Stimulated activated CD8-positive, alpha-beta memory T cell treated with anti-CD3 and anti-CD28 coated beads, Interleukin-7, amount 100 ng/mL, for 48 hours (primary cell): ENCODE results near the gene ATAD2B.

Source experiments
- DNase-seq, 2 donors: peaks; one replicate each; pipeline ENCODE4 v3.0.0-alpha.2; 2020; ENCODE audit warnings: low read depth in 1 of 2; ENCODE audit errors: extremely low read depth in 1 of 2

Gene ATAD2B

DNA sequence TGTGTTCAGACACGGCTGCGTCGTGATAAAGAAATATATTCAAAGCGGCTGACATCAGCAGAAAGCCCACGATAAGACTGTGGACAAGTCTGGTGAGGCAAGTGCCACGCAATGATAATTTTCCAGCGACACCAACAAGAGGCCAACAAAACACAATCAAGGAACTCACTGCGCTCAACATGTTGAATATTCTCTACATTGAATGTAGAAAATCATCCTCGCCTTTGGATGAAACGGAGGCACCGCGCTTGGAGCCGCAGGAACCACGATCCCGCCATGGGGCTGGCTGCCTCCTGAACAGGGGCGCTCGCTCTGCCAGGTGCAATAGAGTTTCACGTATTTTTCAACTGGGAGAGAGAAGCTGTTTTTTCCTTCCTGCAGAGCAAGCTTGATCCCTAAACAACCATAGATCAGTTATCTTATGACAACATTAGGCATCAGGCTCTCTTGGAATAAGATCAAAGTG, 220.3 kb downstream of the ATAD2B start:
- no peak for DNase-seq

DNA sequence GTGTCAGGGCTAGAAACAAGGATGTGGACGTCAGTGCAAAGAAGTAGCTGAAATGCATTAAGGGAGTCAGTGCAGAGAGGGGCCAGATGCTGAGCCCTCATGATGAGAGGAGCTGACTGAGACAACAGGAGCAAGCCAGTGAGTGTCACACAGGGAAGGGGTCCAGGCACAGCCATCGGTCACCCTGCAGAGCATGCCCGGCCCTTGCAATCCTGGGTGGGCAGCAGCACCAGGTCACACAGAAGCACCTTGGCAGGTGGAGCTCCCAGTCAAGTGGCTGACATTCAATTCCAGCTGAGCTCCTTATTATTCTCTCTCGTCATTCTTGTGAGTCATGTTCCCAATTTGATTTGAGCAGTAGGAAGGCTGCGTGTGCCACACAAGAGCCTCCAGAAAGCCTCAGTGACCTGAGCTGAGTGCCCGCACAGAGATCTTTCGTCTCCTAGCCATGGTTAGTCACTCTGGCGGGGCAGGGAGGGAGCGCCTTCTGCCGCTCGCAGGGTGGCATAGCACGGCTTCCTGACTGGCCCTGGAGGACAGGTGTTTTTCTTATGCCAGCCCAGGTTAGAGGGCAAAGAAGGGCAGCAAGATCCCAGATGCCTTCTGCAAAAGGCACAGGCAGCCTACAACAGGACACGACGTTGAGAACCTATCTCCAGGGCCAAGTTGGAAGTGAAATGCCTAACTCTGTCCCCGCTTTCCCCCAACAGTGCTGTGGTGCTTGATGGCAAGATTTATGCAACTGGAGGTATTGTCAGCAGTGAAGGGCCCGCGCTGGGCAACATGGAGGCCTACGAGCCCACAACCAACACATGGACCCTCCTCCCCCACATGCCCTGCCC, 220.9 kb downstream of the ATAD2B start:
- no peak for DNase-seq

DNA sequence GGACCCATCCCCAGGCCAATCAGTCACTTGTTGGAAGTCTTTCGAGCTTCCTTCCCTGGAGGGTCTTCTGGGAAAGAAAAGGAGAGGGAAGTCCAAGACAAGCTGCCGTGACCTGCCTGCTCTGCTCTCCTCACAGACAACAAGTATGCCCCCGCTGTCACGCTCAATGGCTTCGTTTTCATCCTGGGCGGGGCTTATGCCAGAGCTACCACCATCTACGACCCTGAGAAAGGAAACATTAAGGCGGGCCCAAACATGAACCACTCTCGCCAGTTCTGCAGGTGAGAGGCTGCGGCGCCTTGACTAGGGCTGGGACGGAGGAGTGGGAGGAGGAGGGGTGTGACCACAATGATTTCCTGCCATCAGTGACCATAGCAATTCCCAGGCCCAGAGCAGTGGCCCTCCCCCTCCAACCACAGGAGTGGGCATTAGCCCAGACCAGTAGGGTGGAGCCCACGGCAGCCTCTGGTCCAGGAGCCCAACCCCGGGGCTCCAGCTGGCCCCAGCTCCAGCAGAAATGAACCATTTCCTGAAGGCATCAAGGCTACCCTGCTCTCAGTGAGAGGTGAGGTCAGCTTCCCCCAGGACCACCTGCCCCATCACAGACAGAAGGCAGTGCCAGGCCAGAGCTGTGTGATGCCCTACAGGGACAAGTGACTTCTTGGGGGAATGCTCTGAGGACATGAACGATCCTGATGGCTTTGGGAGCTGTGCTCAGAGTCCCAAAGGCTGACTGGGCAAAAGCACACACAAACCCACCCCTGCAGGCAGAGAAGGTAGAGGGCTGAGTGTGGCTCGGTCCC, 223.1 kb downstream of the ATAD2B start:
- no peak for DNase-seq

DNA sequence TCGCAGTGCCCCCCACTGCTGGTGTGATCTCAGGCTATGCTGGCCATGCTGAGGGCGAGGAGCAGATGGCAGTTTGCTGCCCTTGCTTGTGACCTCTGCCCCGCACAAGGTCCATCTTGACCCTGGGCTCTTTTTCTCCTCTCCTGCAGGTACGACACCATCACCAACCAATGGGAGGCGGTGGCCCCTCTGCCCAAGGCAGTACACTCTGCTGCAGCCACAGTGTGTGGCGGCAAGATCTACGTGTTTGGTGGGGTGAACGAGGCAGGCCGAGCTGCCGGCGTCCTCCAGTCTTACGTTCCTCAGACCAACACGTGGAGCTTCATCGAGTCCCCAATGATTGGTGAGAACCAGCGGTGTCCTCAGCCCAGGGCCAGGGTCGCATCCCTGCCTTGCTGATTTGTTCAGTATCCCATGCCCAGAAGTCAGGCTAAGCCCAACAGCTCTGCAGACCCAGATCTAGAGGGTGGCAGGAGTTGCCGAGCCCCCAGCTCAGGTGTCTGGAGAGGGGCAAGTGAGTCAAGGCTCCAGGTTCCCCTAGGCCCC, 223.8 kb downstream of the ATAD2B start:
- DNase-seq, result no peak

DNA sequence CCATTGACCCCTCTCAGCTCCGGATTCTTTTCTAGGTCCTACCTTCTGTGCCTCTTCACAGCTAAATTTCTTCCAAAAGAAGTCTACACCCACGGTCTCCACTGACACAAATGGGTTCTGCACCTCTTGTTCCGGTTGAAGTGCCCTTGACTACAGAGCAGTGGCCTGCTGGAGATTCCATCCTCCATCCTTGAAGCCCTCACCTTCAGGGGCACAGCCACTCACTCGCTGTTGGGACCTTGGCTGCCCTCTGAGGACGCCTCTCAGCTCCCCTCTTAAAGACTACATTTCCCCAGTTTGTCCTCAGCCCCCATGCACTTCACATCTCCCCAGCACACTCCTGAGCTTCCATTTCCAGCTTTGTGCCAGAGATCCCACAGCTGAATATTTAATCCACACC, 226.3 kb downstream of the ATAD2B start:
- DNase-seq, result no peak

DNA sequence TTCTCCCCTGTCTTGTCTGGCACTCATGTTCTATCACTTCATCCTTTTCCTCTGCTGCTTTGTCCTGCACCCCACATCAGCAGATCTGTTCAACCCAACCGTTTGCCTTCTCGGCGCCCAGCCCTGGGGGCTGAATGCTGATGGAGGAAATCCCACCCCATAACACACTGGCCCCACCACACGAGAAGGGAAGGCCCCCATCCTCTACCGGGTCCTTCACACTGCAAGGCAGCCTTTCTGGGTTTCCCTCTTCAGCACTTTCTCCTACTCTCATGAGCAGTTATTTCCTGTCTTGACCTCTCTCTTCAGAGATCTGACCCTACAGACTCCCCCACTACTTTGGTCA, 227.4 kb downstream of the ATAD2B start:
- no peak for DNase-seq

DNA sequence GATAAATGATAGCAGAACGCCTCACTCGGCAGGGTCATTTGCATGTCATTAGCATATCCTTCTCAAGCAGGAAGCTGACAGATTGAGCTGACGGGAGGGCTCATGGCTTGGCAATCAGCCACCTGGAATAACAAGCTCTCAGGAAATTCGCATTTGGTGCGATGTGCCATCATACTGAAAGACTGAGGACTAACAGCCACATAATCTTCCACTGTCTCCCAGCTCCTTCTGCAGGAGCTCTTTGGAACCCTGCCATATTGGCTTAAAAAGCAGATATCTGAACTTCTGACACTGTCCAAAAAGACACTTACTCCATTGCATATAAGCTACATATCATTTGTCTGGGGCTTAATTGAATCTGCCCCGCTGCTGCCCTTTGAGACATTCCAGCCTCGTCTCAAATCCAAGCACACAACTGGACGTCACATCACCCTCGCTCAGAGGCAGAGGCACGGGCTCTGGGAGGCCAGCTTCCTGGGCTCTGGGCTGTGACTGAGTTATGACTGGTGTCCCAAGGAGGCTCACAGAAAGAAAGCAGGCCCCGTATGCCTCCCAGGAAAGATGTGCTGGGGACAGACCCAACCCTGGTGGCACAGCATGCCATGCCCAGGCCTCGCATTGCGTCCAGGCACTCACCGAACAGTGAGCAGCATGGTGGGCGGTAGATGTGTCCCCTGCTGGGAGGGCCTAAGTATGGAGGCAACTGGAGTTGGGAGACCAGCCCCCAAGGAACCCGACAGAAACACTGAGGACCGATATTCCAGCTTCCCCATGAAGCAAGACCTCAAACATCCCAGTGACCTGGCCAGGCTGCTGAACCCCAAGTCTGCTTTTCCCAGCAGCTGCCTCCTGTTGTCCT, 228.0 kb downstream of the ATAD2B start:
- DNase-seq, result no peak
